ENCODE measurements around the gene SUSD6. TPM values are rescaled to one million over a fixed set of nuclear protein-coding genes. Genes with fewer than 3 reads are reported as not detected.

The SUSD6 gene
- total and polyA plus RNA-seq, 4 donors, result 6.8 to 10.8 (median 7.6) TPM

DNA sequence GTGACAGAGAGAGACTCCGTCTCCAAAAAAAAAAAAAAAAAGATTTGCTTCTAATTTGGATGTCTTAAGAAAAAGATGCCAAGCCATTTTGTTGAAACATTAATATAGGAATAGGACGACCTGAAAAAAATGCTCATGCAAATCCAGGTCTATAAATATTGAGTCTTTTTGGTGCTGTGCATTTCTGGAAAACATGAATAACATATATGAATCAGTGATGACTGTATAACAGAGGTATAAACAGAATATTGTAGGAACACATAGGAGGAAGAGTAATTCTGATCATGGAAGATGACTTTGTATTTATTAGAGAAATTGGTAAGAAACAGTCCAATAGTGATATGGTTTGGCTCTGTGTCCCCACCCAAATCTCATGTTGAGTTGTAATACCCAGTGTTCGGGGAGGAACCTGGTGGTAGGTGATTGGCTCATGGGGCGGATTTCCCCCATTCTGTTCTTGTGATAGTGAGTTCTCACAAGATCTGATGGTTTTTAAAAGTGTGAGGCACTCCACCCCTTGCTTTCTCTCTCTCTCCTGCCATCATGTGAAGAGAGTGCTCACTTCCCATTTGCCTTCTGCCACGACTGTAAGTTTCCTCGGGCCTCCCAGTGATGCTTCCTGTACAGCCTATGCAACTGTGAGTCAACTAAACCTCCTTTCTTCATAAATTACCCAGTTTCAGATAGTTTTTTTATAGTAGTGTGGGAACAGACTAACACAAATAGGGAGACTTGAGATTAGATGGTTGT, 152.5 kb downstream of the SUSD6 start:
- TF ChIP-seq FOXA2 (IDR thresholded peaks at IDR 0.05) (no peak), CTCF (IDR thresholded peaks at IDR 0.05; ENCODE audit: low read depth, low read length, missing input control) (no peak), HNF4A (conservative IDR thresholded peaks at IDR 0.05) (no peak), FOXA1 (IDR thresholded peaks at IDR 0.05) (no peak), EGR1 (IDR thresholded peaks at IDR 0.05; ENCODE audit: low read depth in 2 of 2) (no peak), NR2F2 (IDR thresholded peaks at IDR 0.05) (no peak), RXRA (IDR thresholded peaks at IDR 0.05) (no peak), TAF1 (conservative IDR thresholded peaks at IDR 0.05) (no peak), MAX (IDR thresholded peaks at IDR 0.05) (no peak), RAD21 (IDR thresholded peaks at IDR 0.05) (no peak), YY1 (IDR thresholded peaks at IDR 0.05) (no peak), HNF4G (IDR thresholded peaks at IDR 0.05) (no peak), GABPA (IDR thresholded peaks at IDR 0.05 in 1 of 2, conservative IDR thresholded peaks at IDR 0.05 in 1 of 2) (no peak), REST (IDR thresholded peaks at IDR 0.05) (no peak), JUND (IDR thresholded peaks at IDR 0.05) (no peak)
- TF ChIP-seq, protein P1, sequence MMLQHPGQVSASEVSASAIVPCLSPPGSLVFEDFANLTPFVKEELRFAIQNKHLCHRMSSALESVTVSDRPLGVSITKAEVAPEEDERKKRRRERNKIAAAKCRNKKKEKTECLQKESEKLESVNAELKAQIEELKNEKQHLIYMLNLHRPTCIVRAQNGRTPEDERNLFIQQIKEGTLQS (IDR thresholded peaks at IDR 0.05), result no peak
- TF ChIP-seq, protein P2, sequence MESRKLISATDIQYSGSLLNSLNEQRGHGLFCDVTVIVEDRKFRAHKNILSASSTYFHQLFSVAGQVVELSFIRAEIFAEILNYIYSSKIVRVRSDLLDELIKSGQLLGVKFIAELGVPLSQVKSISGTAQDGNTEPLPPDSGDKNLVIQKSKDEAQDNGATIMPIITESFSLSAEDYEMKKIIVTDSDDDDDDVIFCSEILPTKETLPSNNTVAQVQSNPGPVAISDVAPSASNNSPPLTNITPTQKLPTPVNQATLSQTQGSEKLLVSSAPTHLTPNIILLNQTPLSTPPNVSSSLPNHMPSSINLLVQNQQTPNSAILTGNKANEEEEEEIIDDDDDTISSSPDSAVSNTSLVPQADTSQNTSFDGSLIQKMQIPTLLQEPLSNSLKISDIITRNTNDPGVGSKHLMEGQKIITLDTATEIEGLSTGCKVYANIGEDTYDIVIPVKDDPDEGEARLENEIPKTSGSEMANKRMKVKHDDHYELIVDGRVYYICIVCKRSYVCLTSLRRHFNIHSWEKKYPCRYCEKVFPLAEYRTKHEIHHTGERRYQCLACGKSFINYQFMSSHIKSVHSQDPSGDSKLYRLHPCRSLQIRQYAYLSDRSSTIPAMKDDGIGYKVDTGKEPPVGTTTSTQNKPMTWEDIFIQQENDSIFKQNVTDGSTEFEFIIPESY (IDR thresholded peaks at IDR 0.05), result no peak
- no peak overlapping the region for H3K9ac ChIP-seq (ENCODE audit: low read depth in 1 of 2, low read length in 2 of 2)
- WGBS, result 89% methylated on average over 6 of the region's 6 CpGs
- no peaks in the 10 kb centered on the region for H3K27me3 ChIP-seq (ENCODE audit: control insufficient read depth in 4 of 4, insufficient read depth in 4 of 4, low read length in 3 of 4)
- no peak overlapping the region for H3K4me3 ChIP-seq (ENCODE audit: low read depth in 1 of 3, low read length in 3 of 3)
- H3K9me3 ChIP-seq (ENCODE audit: control insufficient read depth in 4 of 4, low read length in 3 of 4), result no peaks in the 10 kb centered on the region
- no peak for DNase-seq (ENCODE audit: low spot score)
- H3K4me1 ChIP-seq (ENCODE audit: control insufficient read depth in 4 of 4, insufficient read depth in 4 of 4, low read length in 3 of 4), result peaks cover 3 to 14% (median 11%) of the 10 kb centered on the region in 4 donors
- H3K36me3 ChIP-seq (ENCODE audit: control insufficient read depth in 4 of 4, insufficient read depth in 3 of 4, low read depth in 1 of 4, low read length in 3 of 4), result peaks cover 6 to 10% (median 8%) of the 10 kb centered on the region in 4 donors
- no peak overlapping the region for H3K27ac ChIP-seq (ENCODE audit: low read depth in 1 of 2, low read length in 2 of 2)

Other genes starting within 250 kb of the SUSD6 start
- 10 to 100 TPM; 56.5 to 78.0 TPM for gene ERH, start 213.3 kb upstream of the SUSD6 start, total RNA-seq
- 10 to 100 TPM; 49.2 to 70.3 TPM for gene ERH, start 213.3 kb upstream of the SUSD6 start, polyA plus RNA-seq
- gene SLC39A9, start 212.9 kb upstream of the SUSD6 start, total RNA-seq, result 100 to 1,000 TPM in 1 of 2 donors, 10 to 100 TPM in 1; 55.6 to 140 TPM
- gene SLC39A9, start 212.9 kb upstream of the SUSD6 start, polyA plus RNA-seq, result 10 to 100 TPM; 28.7 to 30.6 TPM
- gene PLEKHD1, start 126.9 kb upstream of the SUSD6 start, total RNA-seq, result under 1 TPM; 0.05 to 0.08 TPM
- under 1 TPM in 1 of 2 donors, not detected in 1; 0.06 TPM for gene PLEKHD1, start 126.9 kb upstream of the SUSD6 start, polyA plus RNA-seq
- gene CCDC177, start 36.7 kb upstream of the SUSD6 start, total RNA-seq, result not detected
- under 1 TPM in 1 of 2 donors, not detected in 1; 0.08 TPM for gene CCDC177, start 36.7 kb upstream of the SUSD6 start, polyA plus RNA-seq
- gene SRSF5, start 155.5 kb downstream of the SUSD6 start, total RNA-seq, result 100 to 1,000 TPM in 1 of 2 donors, 10 to 100 TPM in 1; 74.4 to 254 TPM
- gene SRSF5, start 155.5 kb downstream of the SUSD6 start, polyA plus RNA-seq, result 100 to 1,000 TPM in 1 of 2 donors, 10 to 100 TPM in 1; 89.7 to 205 TPM
- 10 to 100 TPM in 1 of 2 donors, 1 to 10 TPM in 1; 1.1 to 77.3 TPM for gene SLC10A1, start 185.6 kb downstream of the SUSD6 start, total RNA-seq
- gene SLC10A1, start 185.6 kb downstream of the SUSD6 start, polyA plus RNA-seq, result 10 to 100 TPM; 52.2 to 68.5 TPM

Data from liver (tissue), 9 donors.